Measurements from ENCODE around the gene MALAT1.
"Not testable (repeated sequence)": the region's sequence is repeated elsewhere in the genome, so short reads cannot be mapped to it uniquely, and the experiment has no call there.

Gene MALAT1

DNA sequence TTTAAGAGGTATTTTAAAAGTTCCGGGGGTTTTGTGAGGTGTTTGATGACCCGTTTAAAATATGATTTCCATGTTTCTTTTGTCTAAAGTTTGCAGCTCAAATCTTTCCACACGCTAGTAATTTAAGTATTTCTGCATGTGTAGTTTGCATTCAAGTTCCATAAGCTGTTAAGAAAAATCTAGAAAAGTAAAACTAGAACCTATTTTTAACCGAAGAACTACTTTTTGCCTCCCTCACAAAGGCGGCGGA lies 193 bp upstream of the MALAT1 start:
- DNase-seq (ENCODE audit: low spot score) = no peak

- DNase-seq (ENCODE audit: low spot score) = no peak
Measured at GRCh38 chr11:65499713-65500386, 1.0 kb downstream of the MALAT1 start.

- DNase-seq (ENCODE audit: low spot score) = no peak
Measured at GRCh38 chr11:65500387-65501185, 1.7 kb downstream of the MALAT1 start.

DNA sequence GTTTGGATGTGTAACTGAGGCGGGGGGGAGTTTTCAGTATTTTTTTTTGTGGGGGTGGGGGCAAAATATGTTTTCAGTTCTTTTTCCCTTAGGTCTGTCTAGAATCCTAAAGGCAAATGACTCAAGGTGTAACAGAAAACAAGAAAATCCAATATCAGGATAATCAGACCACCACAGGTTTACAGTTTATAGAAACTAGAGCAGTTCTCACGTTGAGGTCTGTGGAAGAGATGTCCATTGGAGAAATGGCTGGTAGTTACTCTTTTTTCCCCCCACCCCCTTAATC lies 2.3 kb downstream of the MALAT1 start:
- DNase-seq (ENCODE audit: low spot score) = no peak

- no peak for DNase-seq (ENCODE audit: low spot score)
Measured at GRCh38 chr11:65501472-65502273, 2.8 kb downstream of the MALAT1 start.

GRCh38 chr11:65502274-65502554 lies 3.4 kb downstream of the MALAT1 start:
- no peak for DNase-seq (ENCODE audit: low spot score)

DNA sequence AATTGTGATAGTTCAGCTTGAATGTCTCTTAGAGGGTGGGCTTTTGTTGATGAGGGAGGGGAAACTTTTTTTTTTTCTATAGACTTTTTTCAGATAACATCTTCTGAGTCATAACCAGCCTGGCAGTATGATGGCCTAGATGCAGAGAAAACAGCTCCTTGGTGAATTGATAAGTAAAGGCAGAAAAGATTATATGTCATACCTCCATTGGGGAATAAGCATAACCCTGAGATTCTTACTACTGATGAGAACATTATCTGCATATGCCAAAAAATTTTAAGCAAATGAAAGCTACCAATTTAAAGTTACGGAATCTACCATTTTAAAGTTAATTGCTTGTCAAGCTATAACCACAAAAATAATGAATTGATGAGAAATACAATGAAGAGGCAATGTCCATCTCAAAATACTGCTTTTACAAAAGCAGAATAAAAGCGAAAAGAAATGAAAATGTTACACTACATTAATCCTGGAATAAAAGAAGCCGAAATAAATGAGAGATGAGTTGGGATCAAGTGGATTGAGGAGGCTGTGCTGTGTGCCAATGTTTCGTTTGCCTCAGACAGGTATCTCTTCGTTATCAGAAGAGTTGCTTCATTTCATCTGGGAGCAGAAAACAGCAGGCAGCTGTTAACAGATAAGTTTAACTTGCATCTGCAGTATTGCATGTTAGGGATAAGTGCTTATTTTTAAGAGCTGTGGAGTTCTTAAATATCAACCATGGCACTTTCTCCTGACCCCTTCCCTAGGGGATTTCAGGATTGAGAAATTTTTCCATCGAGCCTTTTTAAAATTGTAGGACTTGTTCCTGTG lies 3.9 kb downstream of the MALAT1 start:
- DNase-seq (ENCODE audit: low spot score) = no peak

GRCh38 chr11:65503368-65503948 lies 4.6 kb downstream of the MALAT1 start:
- DNase-seq (ENCODE audit: low spot score) = no peak

DNA sequence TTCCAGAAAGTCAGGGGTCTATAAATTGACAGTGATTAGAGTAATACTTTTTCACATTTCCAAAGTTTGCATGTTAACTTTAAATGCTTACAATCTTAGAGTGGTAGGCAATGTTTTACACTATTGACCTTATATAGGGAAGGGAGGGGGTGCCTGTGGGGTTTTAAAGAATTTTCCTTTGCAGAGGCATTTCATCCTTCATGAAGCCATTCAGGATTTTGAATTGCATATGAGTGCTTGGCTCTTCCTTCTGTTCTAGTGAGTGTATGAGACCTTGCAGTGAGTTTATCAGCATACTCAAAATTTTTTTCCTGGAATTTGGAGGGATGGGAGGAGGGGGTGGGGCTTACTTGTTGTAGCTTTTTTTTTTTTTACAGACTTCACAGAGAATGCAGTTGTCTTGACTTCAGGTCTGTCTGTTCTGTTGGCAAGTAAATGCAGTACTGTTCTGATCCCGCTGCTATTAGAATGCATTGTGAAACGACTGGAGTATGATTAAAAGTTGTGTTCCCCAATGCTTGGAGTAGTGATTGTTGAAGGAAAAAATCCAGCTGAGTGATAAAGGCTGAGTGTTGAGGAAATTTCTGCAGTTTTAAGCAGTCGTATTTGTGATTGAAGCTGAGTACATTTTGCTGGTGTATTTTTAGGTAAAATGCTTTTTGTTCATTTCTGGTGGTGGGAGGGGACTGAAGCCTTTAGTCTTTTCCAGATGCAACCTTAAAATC lies 5.3 kb downstream of the MALAT1 start:
- DNase-seq (ENCODE audit: low spot score) = no peak

DNA sequence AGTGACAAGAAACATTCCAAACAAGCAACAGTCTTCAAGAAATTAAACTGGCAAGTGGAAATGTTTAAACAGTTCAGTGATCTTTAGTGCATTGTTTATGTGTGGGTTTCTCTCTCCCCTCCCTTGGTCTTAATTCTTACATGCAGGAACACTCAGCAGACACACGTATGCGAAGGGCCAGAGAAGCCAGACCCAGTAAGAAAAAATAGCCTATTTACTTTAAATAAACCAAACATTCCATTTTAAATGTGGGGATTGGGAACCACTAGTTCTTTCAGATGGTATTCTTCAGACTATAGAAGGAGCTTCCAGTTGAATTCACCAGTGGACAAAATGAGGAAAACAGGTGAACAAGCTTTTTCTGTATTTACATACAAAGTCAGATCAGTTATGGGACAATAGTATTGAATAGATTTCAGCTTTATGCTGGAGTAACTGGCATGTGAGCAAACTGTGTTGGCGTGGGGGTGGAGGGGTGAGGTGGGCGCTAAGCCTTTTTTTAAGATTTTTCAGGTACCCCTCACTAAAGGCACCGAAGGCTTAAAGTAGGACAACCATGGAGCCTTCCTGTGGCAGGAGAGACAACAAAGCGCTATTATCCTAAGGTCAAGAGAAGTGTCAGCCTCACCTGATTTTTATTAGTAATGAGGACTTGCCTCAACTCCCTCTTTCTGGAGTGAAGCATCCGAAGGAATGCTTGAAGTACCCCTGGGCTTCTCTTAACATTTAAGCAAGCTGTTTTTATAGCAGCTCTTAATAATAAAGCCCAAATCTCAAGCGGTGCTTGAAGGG lies 6.0 kb downstream of the MALAT1 start:
- no peak for DNase-seq (ENCODE audit: low spot score)

GRCh38 chr11:65505466-65506289 lies 6.8 kb downstream of the MALAT1 start:
- DNase-seq (ENCODE audit: low spot score) = no peak

- DNase-seq (ENCODE audit: low spot score) = no peak
Measured at GRCh38 chr11:65506290-65506771, 7.5 kb downstream of the MALAT1 start.

DNA sequence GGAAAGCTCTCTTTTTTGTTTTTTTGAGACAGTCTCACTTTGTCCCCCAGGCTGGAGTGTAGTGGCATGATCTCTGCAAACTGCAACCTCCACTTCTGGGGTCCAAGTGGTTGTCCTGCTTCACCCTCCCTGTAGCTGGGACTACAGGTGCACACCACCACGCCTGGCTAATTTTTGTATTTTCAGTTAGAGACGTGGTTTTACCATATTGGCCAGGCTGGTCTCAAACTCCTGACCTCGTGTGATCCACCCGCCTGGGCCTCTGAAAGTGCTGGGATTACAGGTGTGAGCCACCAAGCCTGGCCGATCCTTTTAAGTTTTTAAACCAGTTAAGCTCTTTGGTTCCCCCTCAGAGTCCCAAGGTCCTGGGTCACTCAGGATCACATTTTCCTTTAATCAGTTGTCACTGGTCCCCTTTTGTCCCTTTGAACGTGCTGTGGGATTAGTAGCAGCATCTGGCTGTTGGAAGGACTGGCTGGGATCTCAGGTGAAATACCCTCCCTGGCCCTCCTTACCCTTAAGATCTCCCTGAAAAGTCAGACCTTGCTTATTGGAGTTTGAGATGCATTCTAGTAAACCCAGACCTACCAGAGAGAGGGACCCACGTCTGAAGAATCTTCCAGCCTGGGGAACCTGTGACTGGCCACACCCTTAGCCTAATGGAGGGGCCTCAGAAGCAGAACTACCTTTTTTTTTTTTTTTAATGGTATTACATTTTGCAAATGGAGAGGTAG lies 8.1 kb downstream of the MALAT1 start:
- DNase-seq (ENCODE audit: low spot score) = no peak

DNA sequence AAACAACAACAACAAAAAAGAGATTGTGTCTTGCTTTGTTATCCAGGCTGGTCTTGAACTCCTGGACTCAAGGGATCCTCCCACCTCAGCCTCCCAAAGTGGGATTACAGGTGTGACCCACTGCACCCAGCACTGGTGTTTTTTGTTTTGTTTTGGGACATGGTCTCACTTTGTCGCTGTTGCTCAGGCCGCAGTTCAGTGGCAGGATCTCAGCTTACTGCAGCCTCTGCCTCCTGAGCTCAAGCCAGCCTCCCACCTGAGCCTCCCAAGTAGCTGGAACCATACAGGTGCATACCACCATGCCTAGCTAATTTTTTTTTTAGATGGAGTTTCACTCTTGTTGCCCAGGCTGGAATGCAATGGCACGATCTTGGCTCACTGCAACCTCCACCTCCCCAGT lies 13.5 kb downstream of the MALAT1 start:
- DNase-seq (ENCODE audit: low spot score) = not testable (repeated sequence)

DNA sequence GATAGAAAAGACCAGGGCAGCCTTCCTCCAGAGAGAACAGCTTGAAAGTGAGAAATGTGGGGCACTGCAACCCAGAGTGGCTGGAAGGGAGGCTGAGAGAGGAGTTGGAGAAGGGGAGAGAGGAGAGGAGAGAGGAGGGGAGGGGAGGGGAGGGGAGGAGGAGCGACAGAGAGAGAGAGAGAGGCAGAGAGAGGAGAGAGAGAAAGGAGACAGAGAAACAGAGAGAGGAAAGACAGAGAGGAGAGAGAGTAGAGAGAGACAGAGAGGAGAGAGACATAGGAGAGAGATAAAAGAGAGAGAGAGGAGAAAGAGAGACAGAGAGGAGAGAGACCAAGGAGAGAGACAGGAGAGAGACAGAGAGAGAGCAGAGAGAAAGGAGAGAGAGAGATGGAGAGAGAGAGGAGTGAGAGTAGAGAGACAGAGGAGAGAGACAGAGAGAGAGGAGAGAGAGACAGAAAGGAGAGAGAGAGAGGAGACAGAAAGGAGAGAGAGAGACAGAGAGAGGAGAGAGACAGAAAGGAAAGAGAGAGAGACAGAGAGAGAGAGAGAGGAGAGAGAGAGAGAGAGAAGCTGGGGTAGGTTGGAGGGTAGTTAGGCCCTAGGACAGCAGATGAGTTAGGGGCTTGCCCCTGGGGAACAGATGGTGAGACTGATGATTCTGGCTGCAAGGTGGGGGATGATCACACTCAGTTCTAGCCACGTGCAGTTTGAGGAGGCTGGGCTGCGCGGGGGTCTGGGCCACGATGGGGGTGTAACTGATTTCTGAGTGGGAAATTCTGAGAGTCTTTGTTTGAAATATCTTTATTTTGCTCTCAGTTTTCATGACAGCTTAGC lies 17.5 kb downstream of the MALAT1 start:
- no peak for DNase-seq (ENCODE audit: low spot score)

- DNase-seq (ENCODE audit: low spot score) = not testable (repeated sequence)
Measured at GRCh38 chr11:65518941-65519549, 20.2 kb downstream of the MALAT1 start.

DNA sequence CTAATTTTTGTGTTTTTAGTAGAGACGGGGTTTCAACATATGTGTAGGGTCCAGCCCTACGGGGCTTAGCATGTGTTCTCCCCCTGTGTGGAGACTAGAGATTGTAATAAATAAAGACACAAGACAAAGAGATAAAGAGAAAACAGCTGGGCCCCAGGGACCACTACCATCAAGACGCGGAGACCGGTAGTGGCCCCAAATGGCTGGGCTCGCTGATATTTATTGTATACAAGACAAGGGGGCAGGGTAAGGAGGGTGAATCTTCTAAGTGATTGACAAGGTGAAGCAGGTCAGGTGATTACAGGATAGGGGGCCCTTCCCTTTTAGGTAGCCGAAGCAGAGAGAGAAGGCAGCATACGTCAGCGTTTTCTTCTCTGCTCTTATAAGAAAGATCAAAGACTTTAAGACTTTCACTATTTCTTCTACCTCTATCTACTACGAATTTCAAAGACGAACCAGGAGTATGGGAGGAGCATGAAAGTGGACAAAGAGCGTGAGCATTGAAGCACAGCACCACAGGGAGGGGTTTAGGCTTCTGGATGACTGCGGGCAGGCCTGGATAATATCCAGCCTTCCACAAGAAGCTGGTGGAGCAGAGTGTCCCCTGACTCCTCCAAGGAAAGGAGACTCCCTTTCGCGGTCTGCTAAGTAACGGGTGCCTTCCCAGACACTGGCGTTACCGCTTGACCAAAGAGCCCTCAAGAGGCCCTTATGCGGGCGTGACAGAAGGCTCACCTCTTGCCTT lies 23.1 kb downstream of the MALAT1 start:
- not testable (repeated sequence) for DNase-seq (ENCODE audit: low spot score)
